ENCODE results near the gene PRKRIP1.
"Not testable (repeated sequence)": the region's sequence is repeated elsewhere in the genome, so short reads cannot be mapped to it uniquely, and the experiment has no call there.

Gene PRKRIP1

DNA sequence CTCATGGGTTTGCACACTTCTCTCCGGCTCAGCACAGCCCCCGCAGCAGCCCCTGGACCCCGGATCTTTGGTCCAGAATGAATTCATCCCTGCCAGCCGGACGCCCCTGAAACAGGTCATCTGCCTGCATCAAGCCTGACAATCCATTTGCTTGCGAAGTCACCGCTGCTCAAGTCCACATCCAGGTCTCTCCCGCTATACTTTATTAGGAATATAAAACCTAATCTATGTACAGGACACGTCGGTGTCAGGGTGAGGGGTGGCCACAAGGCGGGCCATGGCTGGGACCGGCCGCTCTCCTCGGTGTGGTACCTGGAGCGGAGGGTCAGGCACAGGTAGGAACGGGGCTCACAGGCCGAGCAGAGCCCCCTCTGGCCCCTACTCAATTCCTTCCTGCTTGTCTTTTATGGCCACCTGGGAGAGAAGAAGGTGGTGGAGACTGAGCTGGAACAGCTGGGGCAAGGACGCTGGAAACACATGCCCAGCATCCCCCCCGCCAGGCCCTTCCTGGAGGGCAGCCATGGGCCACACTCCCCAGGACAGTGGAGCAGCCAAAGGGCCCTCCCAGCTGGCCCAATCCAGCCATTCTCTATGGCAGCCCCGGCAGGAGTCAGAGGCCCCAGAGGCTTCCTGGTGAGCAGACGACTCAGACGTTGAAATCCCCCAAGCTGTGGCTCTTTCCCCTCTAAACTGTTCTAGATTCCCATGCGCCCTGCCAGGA, 77.3 kb downstream of the PRKRIP1 start:
- no peak overlapping the region for H3K4me3 ChIP-seq (ENCODE audit: low read depth, low read length)
- ChIA-PET CTCF (interaction anchor here (1.5 kb wide), 1 partner anchor 9 kb away, joined by 4 read pairs; the partner anchor contains the start of gene ALKBH4), POLR2A (interaction anchor here (0.6 kb wide), 1 partner anchor 9 kb away, joined by 3 read pairs; no protein-coding TSS in a partner anchor)
- TF ChIP-seq, protein P1, sequence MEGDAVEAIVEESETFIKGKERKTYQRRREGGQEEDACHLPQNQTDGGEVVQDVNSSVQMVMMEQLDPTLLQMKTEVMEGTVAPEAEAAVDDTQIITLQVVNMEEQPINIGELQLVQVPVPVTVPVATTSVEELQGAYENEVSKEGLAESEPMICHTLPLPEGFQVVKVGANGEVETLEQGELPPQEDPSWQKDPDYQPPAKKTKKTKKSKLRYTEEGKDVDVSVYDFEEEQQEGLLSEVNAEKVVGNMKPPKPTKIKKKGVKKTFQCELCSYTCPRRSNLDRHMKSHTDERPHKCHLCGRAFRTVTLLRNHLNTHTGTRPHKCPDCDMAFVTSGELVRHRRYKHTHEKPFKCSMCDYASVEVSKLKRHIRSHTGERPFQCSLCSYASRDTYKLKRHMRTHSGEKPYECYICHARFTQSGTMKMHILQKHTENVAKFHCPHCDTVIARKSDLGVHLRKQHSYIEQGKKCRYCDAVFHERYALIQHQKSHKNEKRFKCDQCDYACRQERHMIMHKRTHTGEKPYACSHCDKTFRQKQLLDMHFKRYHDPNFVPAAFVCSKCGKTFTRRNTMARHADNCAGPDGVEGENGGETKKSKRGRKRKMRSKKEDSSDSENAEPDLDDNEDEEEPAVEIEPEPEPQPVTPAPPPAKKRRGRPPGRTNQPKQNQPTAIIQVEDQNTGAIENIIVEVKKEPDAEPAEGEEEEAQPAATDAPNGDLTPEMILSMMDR (IDR thresholded peaks at IDR 0.05; ENCODE audit: insufficient read depth, low read length, missing control alignments) = no peak
- no peak for DNase-seq (ENCODE audit: low read depth, low spot score)

DNA sequence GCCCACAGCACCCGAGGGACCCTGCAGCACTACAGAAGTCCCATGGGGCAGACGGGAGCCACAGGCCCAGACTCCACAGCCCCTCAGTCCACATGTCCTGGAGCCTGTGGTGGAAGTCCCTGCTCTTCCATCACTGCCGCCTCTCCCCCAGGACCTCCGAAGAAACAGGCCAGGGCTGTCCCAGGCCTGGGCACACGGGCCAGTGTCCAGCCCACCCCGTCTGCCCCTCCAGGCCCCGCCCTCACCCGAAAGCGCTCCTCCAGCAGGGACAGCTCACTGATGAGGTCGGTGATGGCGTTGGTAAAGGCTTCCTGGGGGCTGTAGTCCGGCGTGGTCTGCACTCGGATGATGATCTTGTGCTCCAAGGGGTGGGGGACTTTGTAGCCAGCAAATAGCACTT, 78.0 kb downstream of the PRKRIP1 start:
- DNase-seq (ENCODE audit: low read depth, low spot score); POLR2A ChIA-PET: not testable (repeated sequence)

DNA sequence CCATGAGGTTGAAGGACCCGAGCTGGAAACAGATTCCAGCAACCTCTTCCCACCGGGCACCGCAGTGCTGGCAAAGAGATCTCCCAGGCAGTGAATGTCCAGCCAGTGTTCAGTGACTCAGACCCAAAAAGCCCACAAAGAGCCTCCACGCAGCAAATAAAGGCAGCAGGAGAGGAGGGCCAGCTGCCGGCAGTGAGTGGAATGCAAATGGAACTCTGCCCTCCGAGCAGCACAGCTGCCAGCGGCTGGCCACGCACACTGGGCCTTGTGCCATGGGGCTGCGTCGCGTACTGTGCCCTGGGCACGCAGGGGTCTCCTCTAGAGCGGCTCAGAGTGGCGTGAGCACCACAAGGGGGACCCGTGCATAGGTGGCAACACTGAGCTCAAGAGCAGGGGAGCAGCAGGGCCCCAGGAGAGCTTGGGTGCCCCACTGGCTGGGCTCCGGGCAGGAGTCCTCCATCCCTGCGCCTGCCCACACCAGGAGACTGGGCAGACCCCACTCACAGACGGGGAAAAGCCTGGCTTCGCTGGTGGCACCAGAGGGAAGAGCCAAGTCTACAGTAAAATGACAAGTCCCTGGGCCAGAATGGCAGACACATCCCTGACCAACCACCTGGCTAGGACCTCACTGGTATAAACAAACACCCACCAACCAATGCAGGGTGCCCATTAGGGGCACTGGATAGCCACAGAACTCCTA, 78.7 kb downstream of the PRKRIP1 start:
- CTCF ChIA-PET = not testable (repeated sequence)

More for the DNA sequence above, 78.0 kb downstream of the PRKRIP1 start:
- H3K4me3 ChIP-seq (ENCODE audit: low read depth, low read length); CTCF ChIA-PET: not testable (repeated sequence)

More for the DNA sequence above, 78.7 kb downstream of the PRKRIP1 start:
- H3K4me3 ChIP-seq (ENCODE audit: low read depth, low read length); POLR2A ChIA-PET; DNase-seq (ENCODE audit: low read depth, low spot score): not testable (repeated sequence)

All from AG04449 (cell line).